ENCODE measurements around the gene BCAS3. TPM values are rescaled to one million over a fixed set of nuclear protein-coding genes. Genes with fewer than 3 reads are reported as not detected.

BCAS3 gene
- total RNA-seq, 1 donor from 2014 or later, result 14.5 TPM

DNA sequence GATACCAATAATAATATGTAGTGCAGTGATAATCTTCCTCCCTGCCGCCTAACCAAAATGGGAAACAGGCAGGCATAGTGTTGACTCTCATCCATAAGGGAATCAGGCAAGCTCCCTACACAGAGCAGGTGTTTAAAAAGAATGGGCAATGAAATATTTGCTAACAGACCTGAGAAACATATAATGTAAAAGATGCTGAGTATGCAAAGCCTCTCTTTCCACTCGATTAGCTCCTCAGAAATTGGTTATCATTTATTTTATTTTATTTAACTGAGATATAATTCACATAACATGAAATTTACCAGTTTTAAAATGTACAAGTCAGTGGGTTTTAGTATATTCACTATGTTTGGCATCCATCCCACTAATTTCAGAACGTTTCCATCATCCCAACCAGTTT is 404.3 kb downstream of the BCAS3 start:
- Histone ChIP-seq H3K9ac (ENCODE audit: low read length) (no peak overlapping the region), H3K4me3 (ENCODE audit: insufficient read depth, low read depth, low read length) (no peak overlapping the region), H3K4me1 (ENCODE audit: insufficient read depth, low read length) (no peaks in the 10 kb centered on the region), H4K20me1 (ENCODE audit: insufficient read depth, low read length) (no peaks in the 10 kb centered on the region), H3K27ac (ENCODE audit: low read depth, low read length) (no peak overlapping the region), H2AFZ (ENCODE audit: low read depth, low read length) (no peak overlapping the region), H3K27me3 (ENCODE audit: insufficient read depth, low read length) (no peaks in the 10 kb centered on the region), H3K4me2 (ENCODE audit: low read length) (no peak overlapping the region), H3K36me3 (ENCODE audit: insufficient read depth, low read length) (no peaks in the 10 kb centered on the region), H3K9me3 (ENCODE audit: insufficient read depth, low read depth, low read length) (no peaks in the 10 kb centered on the region), H3K79me2 (ENCODE audit: insufficient read depth, low read length) (no peaks in the 10 kb centered on the region)
- DNase-seq (ENCODE audit: low read depth) (no peak), FAIRE-seq (no peak)
- H3K27me3 Mint-ChIP-seq (ENCODE audit: low read depth, unreplicated experiment), result no peaks in the 10 kb centered on the region
- no peaks in the 10 kb centered on the region for H3K4me1 Mint-ChIP-seq (ENCODE audit: low read depth, unreplicated experiment)
- H3K9me3 Mint-ChIP-seq (ENCODE audit: unreplicated experiment), result peaks cover 2% of the 10 kb centered on the region
- no peak overlapping the region for H3K4me3 Mint-ChIP-seq (ENCODE audit: unreplicated experiment)
- peaks cover 10% of the 10 kb centered on the region for H3K36me3 Mint-ChIP-seq (ENCODE audit: low read depth, unreplicated experiment)
- no peak for TF ChIP-seq EZH2 (IDR thresholded peaks at IDR 0.05; ENCODE audit: insufficient read depth, low read length)
- TF ChIP-seq, protein P1, sequence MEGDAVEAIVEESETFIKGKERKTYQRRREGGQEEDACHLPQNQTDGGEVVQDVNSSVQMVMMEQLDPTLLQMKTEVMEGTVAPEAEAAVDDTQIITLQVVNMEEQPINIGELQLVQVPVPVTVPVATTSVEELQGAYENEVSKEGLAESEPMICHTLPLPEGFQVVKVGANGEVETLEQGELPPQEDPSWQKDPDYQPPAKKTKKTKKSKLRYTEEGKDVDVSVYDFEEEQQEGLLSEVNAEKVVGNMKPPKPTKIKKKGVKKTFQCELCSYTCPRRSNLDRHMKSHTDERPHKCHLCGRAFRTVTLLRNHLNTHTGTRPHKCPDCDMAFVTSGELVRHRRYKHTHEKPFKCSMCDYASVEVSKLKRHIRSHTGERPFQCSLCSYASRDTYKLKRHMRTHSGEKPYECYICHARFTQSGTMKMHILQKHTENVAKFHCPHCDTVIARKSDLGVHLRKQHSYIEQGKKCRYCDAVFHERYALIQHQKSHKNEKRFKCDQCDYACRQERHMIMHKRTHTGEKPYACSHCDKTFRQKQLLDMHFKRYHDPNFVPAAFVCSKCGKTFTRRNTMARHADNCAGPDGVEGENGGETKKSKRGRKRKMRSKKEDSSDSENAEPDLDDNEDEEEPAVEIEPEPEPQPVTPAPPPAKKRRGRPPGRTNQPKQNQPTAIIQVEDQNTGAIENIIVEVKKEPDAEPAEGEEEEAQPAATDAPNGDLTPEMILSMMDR (IDR thresholded peaks at IDR 0.05; ENCODE audit: insufficient read depth, low read depth, low read length), result no peak
- no peak overlapping the region for H3K27ac Mint-ChIP-seq (ENCODE audit: unreplicated experiment)

GRCh38 chr17:61084260-61084659 is 406.6 kb downstream of the BCAS3 start:
- Mint-ChIP-seq H3K27ac (ENCODE audit: unreplicated experiment) (no peak overlapping the region), H3K9me3 (ENCODE audit: unreplicated experiment) (peaks cover 2% of the 10 kb centered on the region), H3K4me1 (ENCODE audit: low read depth, unreplicated experiment) (no peaks in the 10 kb centered on the region), H3K36me3 (ENCODE audit: low read depth, unreplicated experiment) (peaks cover 10% of the 10 kb centered on the region), H3K4me3 (ENCODE audit: unreplicated experiment) (no peak overlapping the region), H3K27me3 (ENCODE audit: low read depth, unreplicated experiment) (no peaks in the 10 kb centered on the region)
- no peaks in the 10 kb centered on the region for H3K36me3 ChIP-seq (ENCODE audit: insufficient read depth, low read length)
- TF ChIP-seq EZH2 (IDR thresholded peaks at IDR 0.05; ENCODE audit: insufficient read depth, low read length), result no peak
- TF ChIP-seq, protein P1 (IDR thresholded peaks at IDR 0.05; ENCODE audit: insufficient read depth, low read depth, low read length), result no peak
- no peaks in the 10 kb centered on the region for H3K27me3 ChIP-seq (ENCODE audit: insufficient read depth, low read length)
- H3K4me3 ChIP-seq (ENCODE audit: insufficient read depth, low read depth, low read length), result no peak overlapping the region
- H3K9ac ChIP-seq (ENCODE audit: low read length), result no peak overlapping the region
- no peak overlapping the region for H3K27ac ChIP-seq (ENCODE audit: low read depth, low read length)
- H3K79me2 ChIP-seq (ENCODE audit: insufficient read depth, low read length), result no peaks in the 10 kb centered on the region
- H2AFZ ChIP-seq (ENCODE audit: low read depth, low read length), result no peak overlapping the region
- no peaks in the 10 kb centered on the region for H3K4me1 ChIP-seq (ENCODE audit: insufficient read depth, low read length)
- H3K4me2 ChIP-seq (ENCODE audit: low read length), result no peak overlapping the region
- no peak for DNase-seq (ENCODE audit: low read depth)
- no peaks in the 10 kb centered on the region for H3K9me3 ChIP-seq (ENCODE audit: insufficient read depth, low read depth, low read length)
- FAIRE-seq, result no peak
- no peaks in the 10 kb centered on the region for H4K20me1 ChIP-seq (ENCODE audit: insufficient read depth, low read length)

- Histone ChIP-seq H3K9ac (ENCODE audit: low read length) (no peak overlapping the region), H2AFZ (ENCODE audit: low read depth, low read length) (no peak overlapping the region), H3K4me3 (ENCODE audit: insufficient read depth, low read depth, low read length) (no peak overlapping the region), H3K27ac (ENCODE audit: low read depth, low read length) (no peak overlapping the region), H3K4me1 (ENCODE audit: insufficient read depth, low read length) (no peaks in the 10 kb centered on the region), H4K20me1 (ENCODE audit: insufficient read depth, low read length) (no peaks in the 10 kb centered on the region), H3K9me3 (ENCODE audit: insufficient read depth, low read depth, low read length) (no peaks in the 10 kb centered on the region), H3K36me3 (ENCODE audit: insufficient read depth, low read length) (no peaks in the 10 kb centered on the region), H3K27me3 (ENCODE audit: insufficient read depth, low read length) (no peaks in the 10 kb centered on the region), H3K4me2 (ENCODE audit: low read length) (no peak overlapping the region), H3K79me2 (ENCODE audit: insufficient read depth, low read length) (no peaks in the 10 kb centered on the region)
- no peak for FAIRE-seq
- Mint-ChIP-seq H3K27me3 (ENCODE audit: low read depth, unreplicated experiment) (no peaks in the 10 kb centered on the region), H3K4me3 (ENCODE audit: unreplicated experiment) (no peak overlapping the region), H3K9me3 (ENCODE audit: unreplicated experiment) (no peaks in the 10 kb centered on the region), H3K4me1 (ENCODE audit: low read depth, unreplicated experiment) (no peaks in the 10 kb centered on the region), H3K36me3 (ENCODE audit: low read depth, unreplicated experiment) (peaks cover 8% of the 10 kb centered on the region), H3K27ac (ENCODE audit: unreplicated experiment) (no peak overlapping the region)
- no peak for DNase-seq (ENCODE audit: low read depth)
- TF ChIP-seq, protein P1 (IDR thresholded peaks at IDR 0.05; ENCODE audit: insufficient read depth, low read depth, low read length), result no peak
- TF ChIP-seq EZH2 (IDR thresholded peaks at IDR 0.05; ENCODE audit: insufficient read depth, low read length), result no peak
Observed at GRCh38 chr17:61087024-61087423, 409.4 kb downstream of the BCAS3 start.
